Mucosa of stomach (tissue), 1 donor: ENCODE data around the gene STC2.

ENCODE experiments used
- H3K27me3 ChIP-seq: one replicate; pipeline ENCODE4 v1.7.0; 2013; ENCODE audit warnings: mild to moderate bottlenecking, low read length; ENCODE audit not compliant: control insufficient read depth, insufficient read depth
- H3K36me3 ChIP-seq: one replicate; pipeline ENCODE4 v1.7.0; 2013; ENCODE audit warnings: low read length; ENCODE audit not compliant: control insufficient read depth, insufficient read depth
- H3K4me1 ChIP-seq: one replicate; pipeline ENCODE4 v1.7.0; 2013; ENCODE audit warnings: mild to moderate bottlenecking, low read length; ENCODE audit not compliant: control insufficient read depth, insufficient read depth
- H3K4me3 ChIP-seq: one replicate; pipeline ENCODE4 v1.7.0; 2013; ENCODE audit warnings: low read length
- H3K9ac ChIP-seq: one replicate; pipeline ENCODE4 v1.7.0; 2013; ENCODE audit warnings: mild to moderate bottlenecking, low read length, moderate library complexity
- H3K9me3 ChIP-seq: one replicate; pipeline ENCODE4 v1.7.0; 2013; ENCODE audit warnings: mild to moderate bottlenecking, low read length, moderate library complexity; ENCODE audit not compliant: control insufficient read depth
- donor health status: Pancreatic carcinoma.

The STC2 gene

DNA sequence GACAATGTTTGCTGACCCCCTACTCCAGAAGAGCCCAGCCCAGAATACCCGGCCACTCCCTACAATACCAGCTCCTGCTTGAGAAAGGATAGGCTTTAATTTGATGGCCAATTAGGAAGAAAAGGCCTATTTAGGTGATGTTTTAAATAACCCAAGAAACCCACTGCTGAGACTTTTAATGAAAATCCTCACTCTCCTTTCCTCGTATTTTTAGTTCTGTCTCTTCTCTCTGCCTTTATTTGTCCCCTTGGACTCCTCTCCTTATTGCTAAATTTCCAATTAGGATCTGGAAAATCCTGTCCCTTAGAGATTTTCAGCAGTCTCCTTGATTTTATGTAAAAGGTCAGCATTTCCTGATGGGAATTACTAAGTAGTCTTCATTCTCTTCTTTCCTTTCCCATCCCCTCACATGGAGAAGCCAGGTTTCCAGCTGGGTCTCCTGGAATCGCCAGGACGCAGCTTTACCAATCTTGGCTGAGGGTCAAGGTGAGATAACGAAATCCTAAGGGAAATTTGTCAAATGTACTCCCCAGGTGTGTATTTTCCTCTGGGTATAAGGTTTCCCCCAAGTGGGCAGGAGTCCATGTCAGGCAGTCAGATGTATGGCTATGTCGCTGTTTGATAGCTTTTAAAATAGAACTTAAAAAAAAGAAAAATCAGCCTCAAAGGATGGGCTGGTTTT, 11.7 kb downstream of the STC2 start:
- peaks cover 7% of the 10 kb centered on the region for H3K4me1 ChIP-seq
- H3K9ac ChIP-seq: no peak overlapping the region
- peaks cover 29% of the 10 kb centered on the region for H3K27me3 ChIP-seq
- H3K9me3 ChIP-seq: no peaks in the 10 kb centered on the region
- H3K4me3 ChIP-seq: no peak overlapping the region
- H3K36me3 ChIP-seq: no peaks in the 10 kb centered on the region

DNA sequence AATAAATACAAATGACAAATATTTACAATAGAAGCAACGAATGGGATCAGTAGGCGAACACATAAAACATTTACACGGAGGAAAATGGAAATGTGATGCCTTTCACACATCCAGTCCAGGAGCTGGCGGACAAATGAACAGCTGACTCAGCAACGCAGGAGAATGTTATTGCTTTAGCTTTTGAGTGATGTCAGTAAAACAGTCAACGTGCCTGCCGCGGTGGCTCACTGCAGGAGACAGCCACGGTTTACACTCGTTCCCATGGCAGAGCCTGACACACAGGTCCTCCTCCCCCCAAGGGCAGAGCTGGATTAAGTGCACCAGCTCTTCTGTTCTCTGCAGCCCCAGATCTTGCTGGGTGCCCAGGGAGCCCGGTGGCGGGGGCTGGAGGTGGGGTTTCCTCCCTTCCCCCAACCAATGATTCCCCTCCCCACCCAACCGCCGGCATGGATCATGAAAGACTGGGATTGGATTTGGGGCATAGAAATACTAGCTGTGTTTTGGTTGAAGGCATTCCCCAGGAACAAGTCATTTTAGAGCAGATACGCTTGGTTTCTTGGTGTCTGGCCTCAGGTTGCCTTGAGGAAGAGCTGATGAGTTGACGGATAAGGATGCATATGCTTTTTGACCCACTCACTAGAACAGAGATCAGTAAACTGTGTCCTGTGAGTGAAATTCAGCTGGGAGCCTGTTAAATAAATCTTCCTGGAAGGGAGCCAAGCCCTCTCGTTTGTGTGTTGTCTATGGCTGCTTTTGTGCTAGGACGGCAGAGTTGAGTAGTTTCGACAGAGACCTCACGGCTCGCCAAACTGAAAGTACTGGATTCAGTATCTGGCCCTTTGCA, 12.5 kb downstream of the STC2 start:
- no peak overlapping the region for H3K4me3 ChIP-seq
- H3K9ac ChIP-seq: no peak overlapping the region
- H3K4me1 ChIP-seq: peaks cover 7% of the 10 kb centered on the region
- H3K9me3 ChIP-seq: no peaks in the 10 kb centered on the region
- H3K27me3 ChIP-seq: peaks cover 29% of the 10 kb centered on the region
- H3K36me3 ChIP-seq: no peaks in the 10 kb centered on the region

DNA sequence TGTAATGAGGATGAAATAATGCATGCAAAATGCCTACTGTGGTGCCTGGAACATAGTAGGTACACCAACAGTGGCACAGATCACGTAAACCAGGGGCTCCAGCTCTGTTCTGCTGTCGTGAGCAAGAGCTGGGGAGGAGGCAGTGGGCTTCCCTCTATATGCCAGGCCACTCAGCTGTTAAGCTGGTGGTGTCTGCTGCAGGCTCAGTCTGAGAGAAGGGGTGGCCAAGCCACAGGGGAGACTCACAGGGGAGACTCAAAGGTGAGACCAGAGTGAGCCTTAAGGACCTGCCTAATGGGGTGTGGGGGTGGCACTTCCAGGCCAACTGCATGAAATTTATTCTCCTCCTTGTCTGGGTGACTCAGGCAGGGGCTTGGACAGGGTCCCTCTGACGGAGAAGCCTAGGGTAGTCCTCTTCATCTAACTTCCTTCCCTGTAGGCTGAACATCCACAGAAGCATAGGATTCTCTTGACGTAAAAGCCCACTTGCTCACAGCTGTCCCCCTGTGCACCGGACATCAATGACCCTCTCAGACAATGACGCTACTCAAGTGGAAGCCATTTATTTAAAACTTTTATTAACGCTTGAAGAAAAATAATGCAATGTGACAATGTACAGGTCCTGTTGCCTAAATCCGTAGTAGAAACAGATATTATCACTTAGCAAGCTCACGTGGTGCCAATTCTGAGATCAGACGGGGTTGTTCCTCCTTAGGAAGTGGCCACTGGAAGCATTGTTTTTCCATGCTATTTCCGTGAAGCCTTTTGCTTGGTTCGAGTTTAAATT, 13.9 kb downstream of the STC2 start:
- Histone ChIP-seq H3K4me1 (peaks cover 7% of the 10 kb centered on the region), H3K4me3 (no peak overlapping the region)

DNA sequence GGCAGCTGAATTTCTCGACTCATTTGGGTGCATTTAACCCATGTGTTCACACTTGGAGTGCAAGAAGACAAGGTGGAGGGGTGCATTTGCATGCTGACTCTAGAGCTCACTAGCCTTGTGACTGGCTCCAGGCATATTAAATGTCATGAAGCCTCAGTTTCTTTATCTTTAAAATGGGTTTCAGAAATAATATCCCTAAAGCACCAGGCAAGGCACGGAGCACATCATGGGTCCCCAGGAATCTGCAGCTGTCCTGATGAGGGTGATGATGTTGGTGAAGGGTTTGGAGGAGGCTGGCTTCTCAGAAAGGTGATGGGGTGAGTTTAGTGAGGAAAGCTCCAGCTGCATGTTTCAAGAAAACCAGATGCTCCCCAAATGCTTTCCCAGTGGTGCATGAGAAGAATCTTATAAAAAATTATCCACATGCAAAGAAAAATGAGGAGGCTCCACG, 14.8 kb downstream of the STC2 start:
- H3K9me3 ChIP-seq: no peaks in the 10 kb centered on the region
- peaks cover 25% of the 10 kb centered on the region for H3K27me3 ChIP-seq
- H3K36me3 ChIP-seq: no peaks in the 10 kb centered on the region
- H3K4me3 ChIP-seq: no peak overlapping the region
- peaks cover 7% of the 10 kb centered on the region for H3K4me1 ChIP-seq
- H3K9ac ChIP-seq: no peak overlapping the region

More for the DNA sequence above, 13.9 kb downstream of the STC2 start:
- Histone ChIP-seq H3K36me3 (no peaks in the 10 kb centered on the region), H3K9me3 (no peaks in the 10 kb centered on the region), H3K27me3 (peaks cover 29% of the 10 kb centered on the region), H3K9ac (no peak overlapping the region)

DNA sequence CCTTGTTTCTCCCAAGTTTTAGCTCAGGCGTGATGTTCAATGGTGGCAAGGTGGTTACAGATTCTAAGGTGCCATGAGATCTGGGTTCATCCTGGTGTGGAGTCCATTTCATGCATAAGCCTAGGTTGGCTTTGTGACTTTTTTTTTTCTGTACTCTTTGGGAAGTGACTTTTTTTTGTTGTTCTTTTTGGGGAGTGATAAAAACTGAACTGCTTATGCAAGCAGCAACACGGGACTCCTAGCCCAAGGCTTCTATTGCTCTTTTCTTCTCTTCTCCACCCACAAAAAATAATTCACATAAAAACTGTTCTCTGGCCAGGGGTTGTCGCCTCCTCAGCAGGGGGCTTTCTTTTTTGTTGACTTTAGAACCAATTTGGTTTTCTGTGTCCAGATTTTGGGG, 15.4 kb downstream of the STC2 start:
- H3K4me1 ChIP-seq: peaks cover 7% of the 10 kb centered on the region
- no peaks in the 10 kb centered on the region for H3K36me3 ChIP-seq
- H3K9ac ChIP-seq: no peak overlapping the region
- no peak overlapping the region for H3K4me3 ChIP-seq
- H3K9me3 ChIP-seq: no peaks in the 10 kb centered on the region
- H3K27me3 ChIP-seq: peaks cover 25% of the 10 kb centered on the region

DNA sequence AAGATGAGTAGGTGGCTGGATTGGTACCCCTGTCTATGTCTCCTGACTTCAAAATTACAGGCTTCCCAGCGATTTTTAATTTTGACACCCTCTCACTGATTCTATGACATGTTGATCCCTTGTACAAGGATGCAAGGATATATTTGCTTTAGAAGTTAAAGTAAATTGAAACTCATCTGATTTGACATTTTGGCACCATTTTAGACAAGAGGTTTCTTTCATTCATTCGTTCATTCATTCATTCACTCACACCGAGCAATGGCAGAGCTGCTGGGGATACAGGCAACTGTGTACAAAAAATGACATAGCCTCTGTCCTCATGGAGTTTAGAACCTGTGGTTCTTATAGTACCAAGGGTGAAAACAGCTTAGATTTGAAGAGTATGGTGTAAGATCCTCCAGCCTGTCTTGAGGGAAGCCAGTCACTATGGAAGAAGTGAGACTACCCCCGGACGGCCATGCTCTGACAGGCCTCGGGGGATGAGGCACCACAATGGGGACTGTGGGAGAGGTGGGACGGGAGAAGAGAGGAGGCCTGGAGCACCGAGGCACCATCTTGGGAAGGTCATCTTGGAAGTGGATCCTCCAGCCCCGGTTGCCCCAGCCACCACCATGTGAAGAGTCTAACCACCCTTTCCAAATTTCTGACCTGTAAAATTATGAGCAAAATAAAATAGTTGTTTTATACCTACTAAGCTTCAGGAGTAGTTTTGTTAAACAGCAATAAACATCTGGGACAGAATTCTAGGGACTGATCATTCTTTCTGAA, 16.2 kb downstream of the STC2 start:
- H3K36me3 ChIP-seq: no peaks in the 10 kb centered on the region
- peaks cover 7% of the 10 kb centered on the region for H3K4me1 ChIP-seq
- H3K27me3 ChIP-seq: peaks cover 25% of the 10 kb centered on the region

DNA sequence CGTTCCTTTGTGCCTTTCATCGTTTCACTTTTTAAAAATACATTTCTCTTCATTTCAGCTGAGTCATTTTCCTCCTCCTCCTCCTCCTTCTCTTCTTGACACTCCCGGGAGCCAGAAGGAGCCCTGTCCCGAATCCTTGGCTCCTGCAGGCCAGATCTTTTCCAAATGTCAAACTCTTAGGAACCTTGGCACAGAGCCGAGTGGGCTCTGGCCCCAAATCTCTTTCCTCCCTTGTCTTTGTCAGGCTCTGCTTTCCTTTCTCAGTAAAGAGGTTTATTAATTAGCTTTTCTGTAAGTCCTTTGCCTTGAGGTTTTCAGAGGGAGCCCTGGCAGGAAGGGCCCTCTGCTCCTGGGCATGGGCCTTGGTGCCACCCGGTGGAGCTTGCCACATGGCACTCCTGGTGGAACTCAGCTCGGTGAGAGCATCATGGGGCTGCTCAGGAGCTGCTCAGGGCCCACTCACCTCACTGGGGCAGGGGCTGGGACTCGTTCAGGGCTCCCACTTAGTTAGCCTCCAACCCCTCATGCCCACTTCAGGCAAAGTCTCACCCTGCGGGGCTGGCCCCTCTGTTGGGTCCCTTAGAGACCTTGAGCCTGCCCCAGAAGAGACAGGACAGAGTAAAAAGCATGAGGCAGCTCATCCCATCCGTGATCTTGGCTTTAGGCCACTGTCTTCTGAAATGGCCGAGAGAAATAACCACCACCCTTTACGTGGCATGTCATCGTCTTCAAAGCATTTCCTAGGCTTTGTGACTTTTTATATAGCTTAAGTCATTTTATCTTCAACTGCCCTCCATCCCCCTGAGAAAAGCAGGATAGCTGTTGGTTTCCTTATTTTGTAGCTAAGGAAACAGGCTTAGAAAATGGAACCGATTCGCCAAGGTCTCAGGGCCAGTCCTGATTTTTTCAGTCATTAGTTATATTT, 17.1 kb downstream of the STC2 start:
- peaks cover 19% of the 10 kb centered on the region for H3K27me3 ChIP-seq
- peaks cover 6% of the 10 kb centered on the region for H3K4me1 ChIP-seq
- H3K9ac ChIP-seq: no peak overlapping the region
- H3K36me3 ChIP-seq: no peaks in the 10 kb centered on the region
- no peak overlapping the region for H3K4me3 ChIP-seq
- H3K9me3 ChIP-seq: no peaks in the 10 kb centered on the region

More for the DNA sequence above, 16.2 kb downstream of the STC2 start:
- H3K4me3 ChIP-seq: no peak overlapping the region
- H3K9me3 ChIP-seq: no peaks in the 10 kb centered on the region
- H3K9ac ChIP-seq: no peak overlapping the region

DNA sequence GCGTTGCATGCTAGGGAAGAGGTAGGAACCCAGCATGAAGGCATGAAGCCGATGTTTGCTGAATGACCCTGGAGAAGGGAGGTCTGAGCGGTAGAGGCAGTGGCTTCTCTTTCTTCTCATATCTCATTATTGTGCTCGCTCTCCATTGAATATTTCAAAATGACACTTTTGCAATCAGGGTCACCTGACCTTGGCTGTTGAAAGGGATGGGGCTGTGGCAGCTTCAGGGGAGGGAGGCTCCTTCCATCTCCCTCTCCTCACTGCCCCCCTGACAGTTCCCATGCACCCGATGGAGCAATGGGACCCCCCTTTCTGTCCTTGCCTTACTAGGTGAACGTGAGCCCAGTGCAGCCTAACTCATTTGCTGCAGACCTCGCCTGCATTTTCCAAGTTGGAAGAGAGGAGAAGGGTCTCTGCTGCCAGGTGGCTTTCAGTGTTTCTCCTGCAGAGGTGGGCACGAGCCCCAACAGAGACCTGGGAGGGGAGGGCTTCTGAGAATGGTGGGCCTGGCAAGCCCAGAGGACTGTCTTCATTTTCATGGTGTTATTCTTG, 17.9 kb downstream of the STC2 start:
- no peaks in the 10 kb centered on the region for H3K9me3 ChIP-seq
- H3K4me1 ChIP-seq: no peaks in the 10 kb centered on the region
- H3K36me3 ChIP-seq: no peaks in the 10 kb centered on the region
- peaks cover 15% of the 10 kb centered on the region for H3K27me3 ChIP-seq
- H3K4me3 ChIP-seq: no peak overlapping the region
- H3K9ac ChIP-seq: no peak overlapping the region

DNA sequence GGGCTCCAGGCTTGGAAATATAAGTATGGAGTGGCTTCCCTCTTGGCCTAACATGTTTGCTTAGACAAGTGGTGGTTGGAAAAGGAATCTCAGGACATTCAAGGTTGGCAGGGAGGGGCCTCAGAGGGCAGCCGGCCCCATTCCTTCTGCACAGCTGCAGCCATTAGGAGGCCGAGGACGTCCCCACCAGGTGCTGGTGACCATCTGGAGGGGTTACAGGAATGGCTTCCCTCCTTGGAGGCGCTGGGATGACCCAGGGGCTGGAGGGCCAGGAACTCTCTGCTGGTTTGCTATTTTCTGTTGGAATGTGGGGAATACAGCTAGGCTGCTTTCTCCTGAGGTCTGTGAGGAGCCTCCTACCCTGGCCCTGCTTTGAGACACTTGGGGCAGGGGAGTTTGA, 18.5 kb downstream of the STC2 start:
- Histone ChIP-seq H3K9ac (no peak overlapping the region), H3K27me3 (peaks cover 11% of the 10 kb centered on the region), H3K4me1 (no peaks in the 10 kb centered on the region), H3K9me3 (no peaks in the 10 kb centered on the region), H3K4me3 (no peak overlapping the region), H3K36me3 (no peaks in the 10 kb centered on the region)

DNA sequence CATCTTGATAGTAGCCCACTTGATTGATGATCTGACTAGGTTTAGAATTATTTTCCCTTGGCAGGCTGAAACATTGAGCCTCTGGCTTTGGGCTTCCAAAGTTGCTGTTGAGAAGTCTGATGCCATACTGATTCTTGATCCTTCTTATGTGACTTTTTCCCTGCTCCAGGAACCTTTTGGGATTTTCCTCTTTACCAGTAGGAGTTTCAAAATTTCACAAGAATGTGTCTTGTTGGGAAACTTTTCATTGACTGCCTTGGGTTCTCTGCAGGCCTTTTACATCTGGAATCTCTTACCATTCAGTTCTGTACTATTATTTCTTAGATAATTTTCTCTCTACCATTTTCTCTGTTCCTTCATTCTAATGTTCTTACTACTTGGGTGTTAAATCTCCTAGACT, 20.0 kb downstream of the STC2 start:
- H3K9ac ChIP-seq: no peak overlapping the region
- no peaks in the 10 kb centered on the region for H3K9me3 ChIP-seq
- no peak overlapping the region for H3K4me3 ChIP-seq
- H3K4me1 ChIP-seq: no peaks in the 10 kb centered on the region
- peaks cover 3% of the 10 kb centered on the region for H3K27me3 ChIP-seq
- no peaks in the 10 kb centered on the region for H3K36me3 ChIP-seq
